ENCODE data around the gene SLC17A8. TPM values are rescaled to one million over a fixed set of nuclear protein-coding genes. Genes with fewer than 3 reads are reported as not detected.
"Not testable (repeated sequence)": the region's sequence is repeated elsewhere in the genome, so short reads cannot be mapped to it uniquely, and the experiment has no call there.

SLC17A8 gene
- total RNA-seq, 1 donor from 2014 or later = under 0.01 TPM

DNA sequence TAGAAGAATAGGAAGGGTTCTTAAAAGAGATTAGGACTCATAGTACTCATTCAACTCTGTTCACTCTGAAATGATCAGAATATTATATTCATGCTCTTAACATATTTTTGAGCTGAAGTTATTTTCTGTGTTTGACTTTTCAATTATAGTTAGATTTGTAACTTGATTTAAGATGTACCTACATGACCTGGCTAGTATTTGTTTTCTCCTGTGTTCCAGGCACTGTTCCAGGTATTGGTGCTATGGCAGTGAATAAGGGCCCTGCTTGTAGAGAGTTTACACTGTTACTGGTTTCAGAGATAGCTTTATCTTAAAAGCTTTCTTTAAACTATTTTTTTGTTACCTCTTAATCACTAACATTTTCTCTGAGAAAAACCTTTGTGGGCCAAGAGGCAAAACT is 19.1 kb upstream of the SLC17A8 start:
- no peak overlapping the region for H3K9ac ChIP-seq (ENCODE audit: low read depth in 1 of 3, low read length in 3 of 3)
- H3K4me1 ChIP-seq (ENCODE audit: control insufficient read depth in 3 of 3, insufficient read depth in 3 of 3, low read length in 3 of 3) = no peaks in the 10 kb centered on the region
- H3K27ac ChIP-seq (ENCODE audit: low read depth, low read length) = no peak overlapping the region
- no peaks in the 10 kb centered on the region for H3K27me3 ChIP-seq (ENCODE audit: control insufficient read depth in 3 of 3, insufficient read depth in 3 of 3, low read length in 3 of 3)
- no peaks in the 10 kb centered on the region for H3K9me3 ChIP-seq (ENCODE audit: control insufficient read depth in 3 of 3, low read length in 3 of 3)
- H3K4me3 ChIP-seq (ENCODE audit: low read length in 3 of 3) = no peak overlapping the region
- peaks cover 10 to 30% (median 22%) of the 10 kb centered on the region in 3 donors for H3K36me3 ChIP-seq (ENCODE audit: control insufficient read depth in 3 of 3, insufficient read depth in 3 of 3, low read length in 3 of 3)

DNA sequence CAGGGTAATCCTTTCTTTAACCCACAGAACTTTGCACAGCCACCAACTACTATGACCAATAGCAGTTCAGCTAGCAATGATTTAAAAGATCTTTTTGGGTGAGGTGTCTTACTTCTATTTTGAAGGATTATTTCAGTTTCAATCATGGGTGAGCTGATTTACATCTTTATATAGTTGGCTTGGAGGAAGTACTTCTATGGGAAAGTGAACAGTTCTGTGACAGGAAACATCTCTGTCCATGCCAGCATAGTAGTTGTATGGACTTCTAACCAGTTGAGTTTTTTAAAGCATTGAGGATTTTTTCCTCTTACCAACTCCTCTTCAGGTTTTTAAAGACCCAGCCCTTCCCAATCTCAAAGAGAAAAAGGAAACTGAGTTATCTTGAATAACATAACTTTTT is 17.8 kb upstream of the SLC17A8 start:
- no peaks in the 10 kb centered on the region for H3K9me3 ChIP-seq (ENCODE audit: control insufficient read depth in 3 of 3, low read length in 3 of 3)
- H3K4me1 ChIP-seq (ENCODE audit: control insufficient read depth in 3 of 3, insufficient read depth in 3 of 3, low read length in 3 of 3) = no peaks in the 10 kb centered on the region
- no peak overlapping the region for H3K9ac ChIP-seq (ENCODE audit: low read depth in 1 of 3, low read length in 3 of 3)
- peaks cover 10 to 27% (median 16%) of the 10 kb centered on the region in 3 donors for H3K36me3 ChIP-seq (ENCODE audit: control insufficient read depth in 3 of 3, insufficient read depth in 3 of 3, low read length in 3 of 3)
- no peak overlapping the region for H3K4me3 ChIP-seq (ENCODE audit: low read length in 3 of 3)
- H3K27ac ChIP-seq (ENCODE audit: low read depth, low read length) = no peak overlapping the region
- H3K27me3 ChIP-seq (ENCODE audit: control insufficient read depth in 3 of 3, insufficient read depth in 3 of 3, low read length in 3 of 3) = no peaks in the 10 kb centered on the region

DNA sequence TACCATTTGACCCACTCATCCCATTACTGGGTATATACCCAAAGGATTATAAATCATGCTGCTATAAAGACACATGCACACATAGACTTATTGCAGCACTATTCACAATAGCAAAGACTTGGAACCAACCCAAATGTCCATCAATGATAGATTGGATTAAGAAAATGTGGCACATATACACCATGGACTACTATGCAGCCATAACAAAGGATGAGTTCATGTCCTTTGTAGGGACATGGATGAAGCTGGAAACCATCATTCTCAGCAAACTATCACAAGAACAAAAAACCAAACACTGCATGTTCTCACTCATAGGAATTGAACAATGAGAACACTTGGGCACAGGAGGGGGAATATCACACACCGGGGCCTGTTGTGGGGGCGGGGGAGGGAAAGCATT is 14.0 kb upstream of the SLC17A8 start:
- not testable (repeated sequence) for H3K4me3 ChIP-seq (ENCODE audit: low read length in 3 of 3); H3K9me3 ChIP-seq (ENCODE audit: control insufficient read depth in 3 of 3, low read length in 3 of 3); H3K9ac ChIP-seq (ENCODE audit: low read depth in 1 of 3, low read length in 3 of 3); H3K27ac ChIP-seq (ENCODE audit: low read depth, low read length); H3K4me1 ChIP-seq (ENCODE audit: control insufficient read depth in 3 of 3, insufficient read depth in 3 of 3, low read length in 3 of 3); H3K27me3 ChIP-seq (ENCODE audit: control insufficient read depth in 3 of 3, insufficient read depth in 3 of 3, low read length in 3 of 3)
- H3K36me3 ChIP-seq (ENCODE audit: control insufficient read depth in 3 of 3, insufficient read depth in 3 of 3, low read length in 3 of 3) = peaks cover 7 to 11% (median 9%) of the 10 kb centered on the region in 3 donors

DNA sequence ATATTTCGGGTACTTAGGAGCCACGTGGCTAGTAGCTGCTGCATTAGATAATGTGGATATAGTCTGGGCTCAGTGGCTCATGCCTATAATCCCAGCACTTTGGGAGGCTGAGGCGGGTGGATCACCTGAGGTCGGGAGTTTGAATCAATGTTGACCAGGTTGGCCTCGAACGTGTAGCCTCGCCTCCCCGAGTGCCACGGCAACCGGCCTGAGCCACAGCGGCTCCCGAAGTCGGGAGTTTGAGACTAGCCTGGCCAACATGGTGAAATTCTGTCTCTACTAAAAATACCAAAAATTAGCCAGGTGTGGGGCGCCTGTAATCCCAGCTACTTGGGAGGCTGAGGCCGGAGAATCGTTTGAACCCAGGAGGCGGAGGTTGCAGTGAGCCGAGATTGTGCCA is 12.5 kb upstream of the SLC17A8 start:
- not testable (repeated sequence) for H3K27ac ChIP-seq (ENCODE audit: low read depth, low read length); H3K9ac ChIP-seq (ENCODE audit: low read depth in 1 of 3, low read length in 3 of 3); H3K9me3 ChIP-seq (ENCODE audit: control insufficient read depth in 3 of 3, low read length in 3 of 3); H3K4me1 ChIP-seq (ENCODE audit: control insufficient read depth in 3 of 3, insufficient read depth in 3 of 3, low read length in 3 of 3); H3K36me3 ChIP-seq (ENCODE audit: control insufficient read depth in 3 of 3, insufficient read depth in 3 of 3, low read length in 3 of 3); H3K27me3 ChIP-seq (ENCODE audit: control insufficient read depth in 3 of 3, insufficient read depth in 3 of 3, low read length in 3 of 3); H3K4me3 ChIP-seq (ENCODE audit: low read length in 3 of 3)

DNA sequence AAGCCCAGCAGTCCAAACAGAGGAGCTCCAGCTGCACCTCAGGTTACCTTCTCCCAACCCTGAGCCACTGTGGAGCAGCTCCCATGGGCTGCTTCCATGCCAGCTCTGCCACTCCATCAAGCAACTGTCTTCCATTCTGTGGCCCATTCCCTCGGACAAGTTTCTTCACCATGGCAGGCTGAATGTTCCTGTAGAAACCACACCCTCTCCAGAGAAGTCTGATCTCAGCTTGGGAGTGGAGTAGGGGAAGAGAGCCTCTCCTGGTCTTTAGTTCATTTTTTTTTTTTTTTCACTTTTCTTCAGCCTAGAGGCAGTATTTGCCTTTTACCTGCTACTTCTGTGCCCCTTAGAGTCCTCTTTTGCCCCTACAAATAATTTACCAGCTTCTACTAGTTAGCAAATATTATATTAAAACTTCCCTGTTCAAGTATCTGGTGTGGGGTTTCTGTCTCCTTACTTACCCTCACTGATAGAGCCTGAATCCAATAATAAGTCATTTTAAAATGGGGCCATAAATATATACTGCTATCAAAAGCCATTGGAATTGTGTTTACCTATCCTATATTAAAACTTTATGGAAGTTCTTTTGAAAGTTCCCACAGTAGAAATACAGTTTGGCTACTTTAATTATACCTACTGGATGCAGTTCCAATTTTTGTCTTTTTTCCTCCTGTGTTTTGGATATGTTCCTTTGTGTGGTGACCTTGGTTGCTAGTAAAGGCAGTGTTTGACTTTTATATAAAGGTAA is 11.7 kb upstream of the SLC17A8 start:
- Histone ChIP-seq H3K4me1 (ENCODE audit: control insufficient read depth in 3 of 3, insufficient read depth in 3 of 3, low read length in 3 of 3) (no peaks in the 10 kb centered on the region), H3K4me3 (ENCODE audit: low read length in 3 of 3) (no peak overlapping the region), H3K9me3 (ENCODE audit: control insufficient read depth in 3 of 3, low read length in 3 of 3) (no peaks in the 10 kb centered on the region), H3K9ac (ENCODE audit: low read depth in 1 of 3, low read length in 3 of 3) (no peak overlapping the region), H3K27me3 (ENCODE audit: control insufficient read depth in 3 of 3, insufficient read depth in 3 of 3, low read length in 3 of 3) (no peaks in the 10 kb centered on the region), H3K36me3 (ENCODE audit: control insufficient read depth in 3 of 3, insufficient read depth in 3 of 3, low read length in 3 of 3) (no peaks in the 10 kb centered on the region), H3K27ac (ENCODE audit: low read depth, low read length) (no peak overlapping the region)

DNA sequence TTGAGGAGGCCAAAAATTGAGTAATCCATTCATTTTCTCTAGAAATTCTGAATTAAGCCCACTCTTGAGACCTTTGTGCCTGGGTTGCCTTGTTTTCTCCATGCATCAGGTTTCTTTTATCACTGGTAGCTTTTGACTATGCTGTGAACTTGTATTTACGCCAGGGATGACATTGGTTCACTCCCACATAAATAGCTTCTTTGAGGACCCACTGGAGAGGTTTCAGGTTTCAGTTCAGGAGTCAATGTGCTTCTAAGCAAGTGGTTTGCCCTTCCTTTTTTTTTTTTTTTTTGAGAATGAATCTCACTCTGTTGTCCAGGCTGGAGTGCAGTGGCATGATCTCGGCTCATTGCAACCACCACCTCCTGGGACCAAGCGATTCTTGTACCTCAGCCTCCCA is 10.2 kb upstream of the SLC17A8 start:
- Histone ChIP-seq H3K4me3 (ENCODE audit: low read length in 3 of 3) (no peak overlapping the region), H3K36me3 (ENCODE audit: control insufficient read depth in 3 of 3, insufficient read depth in 3 of 3, low read length in 3 of 3) (no peaks in the 10 kb centered on the region)

DNA sequence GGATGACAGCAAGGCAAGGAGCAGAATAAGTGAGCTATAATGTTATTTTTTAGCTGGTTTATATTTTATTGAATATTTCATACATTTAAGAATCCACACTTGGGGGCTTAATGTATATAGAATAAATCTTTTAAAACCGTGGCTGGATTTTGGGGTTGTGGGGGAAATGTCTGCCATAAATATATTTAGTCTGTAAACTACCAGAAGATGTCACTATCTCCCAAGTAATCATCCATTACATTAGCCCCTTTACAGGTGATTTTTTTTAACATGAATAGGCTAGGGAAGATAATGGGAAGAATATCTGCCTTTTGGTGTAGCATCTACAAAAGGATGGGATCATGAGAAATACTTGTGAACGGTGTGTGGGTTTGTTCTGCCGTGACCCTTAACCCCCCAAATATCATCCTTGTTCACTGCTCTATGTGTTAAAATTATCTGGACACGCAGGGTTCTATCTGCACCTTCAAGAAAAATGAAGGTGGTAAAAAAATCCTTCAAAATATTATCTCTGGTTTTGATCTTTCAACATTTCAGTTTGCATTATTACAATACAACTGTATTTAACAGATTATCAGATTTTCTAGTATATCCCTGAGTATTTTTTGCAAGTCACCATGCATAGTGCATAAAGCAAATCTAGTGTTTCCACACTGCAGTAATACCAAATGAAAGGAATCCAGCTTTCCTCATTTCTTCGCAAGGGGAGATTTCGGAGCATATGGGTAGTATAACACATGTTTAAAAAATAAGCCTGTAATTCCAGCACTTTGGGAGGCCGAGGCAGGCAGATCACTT is 8.0 kb upstream of the SLC17A8 start:
- no peak overlapping the region for H3K9ac ChIP-seq (ENCODE audit: low read depth in 1 of 3, low read length in 3 of 3)
- H3K36me3 ChIP-seq (ENCODE audit: control insufficient read depth in 3 of 3, insufficient read depth in 3 of 3, low read length in 3 of 3) = no peaks in the 10 kb centered on the region
- no peak overlapping the region for H3K4me3 ChIP-seq (ENCODE audit: low read length in 3 of 3)
- H3K9me3 ChIP-seq (ENCODE audit: control insufficient read depth in 3 of 3, low read length in 3 of 3) = no peaks in the 10 kb centered on the region
- H3K27ac ChIP-seq (ENCODE audit: low read depth, low read length) = no peak overlapping the region
- no peaks in the 10 kb centered on the region for H3K4me1 ChIP-seq (ENCODE audit: control insufficient read depth in 3 of 3, insufficient read depth in 3 of 3, low read length in 3 of 3)
- H3K27me3 ChIP-seq (ENCODE audit: control insufficient read depth in 3 of 3, insufficient read depth in 3 of 3, low read length in 3 of 3) = peaks cover 0 to 2% (median 0%) of the 10 kb centered on the region in 3 donors

More for the DNA sequence above, 10.2 kb upstream of the SLC17A8 start:
- no peak overlapping the region for H3K27ac ChIP-seq (ENCODE audit: low read depth, low read length)
- no peaks in the 10 kb centered on the region for H3K4me1 ChIP-seq (ENCODE audit: control insufficient read depth in 3 of 3, insufficient read depth in 3 of 3, low read length in 3 of 3)
- H3K9me3 ChIP-seq (ENCODE audit: control insufficient read depth in 3 of 3, low read length in 3 of 3) = no peaks in the 10 kb centered on the region
- no peaks in the 10 kb centered on the region for H3K27me3 ChIP-seq (ENCODE audit: control insufficient read depth in 3 of 3, insufficient read depth in 3 of 3, low read length in 3 of 3)
- H3K9ac ChIP-seq (ENCODE audit: low read depth in 1 of 3, low read length in 3 of 3) = no peak overlapping the region

DNA sequence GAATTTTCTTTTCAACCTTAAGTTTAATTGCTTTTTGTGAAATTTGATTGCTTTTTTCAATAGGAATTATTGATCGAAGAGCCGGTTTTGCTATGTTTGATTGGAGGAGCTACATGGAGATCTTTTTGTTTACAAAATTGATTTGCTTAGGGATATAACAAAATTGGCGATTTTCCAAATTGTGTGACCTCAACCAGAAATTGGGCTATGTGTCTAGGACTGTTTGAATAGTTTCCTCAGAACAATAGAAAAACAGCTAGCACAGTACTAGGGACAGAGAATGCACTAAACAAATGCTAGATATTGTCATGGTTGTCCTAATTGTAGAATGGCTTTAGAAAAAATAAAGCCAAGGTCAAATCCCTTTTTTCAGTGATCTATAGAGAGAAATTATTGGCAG is 2.4 kb downstream of the SLC17A8 start:
- H3K36me3 ChIP-seq (ENCODE audit: control insufficient read depth in 3 of 3, insufficient read depth in 3 of 3, low read length in 3 of 3) = no peaks in the 10 kb centered on the region
- H3K4me3 ChIP-seq (ENCODE audit: low read length in 3 of 3) = no peak overlapping the region
- peaks cover 0 to 3% (median 2%) of the 10 kb centered on the region in 3 donors for H3K27me3 ChIP-seq (ENCODE audit: control insufficient read depth in 3 of 3, insufficient read depth in 3 of 3, low read length in 3 of 3)
- no peak overlapping the region for H3K9ac ChIP-seq (ENCODE audit: low read depth in 1 of 3, low read length in 3 of 3)
- H3K9me3 ChIP-seq (ENCODE audit: control insufficient read depth in 3 of 3, low read length in 3 of 3) = no peaks in the 10 kb centered on the region
- H3K27ac ChIP-seq (ENCODE audit: low read depth, low read length) = no peak overlapping the region
- H3K4me1 ChIP-seq (ENCODE audit: control insufficient read depth in 3 of 3, insufficient read depth in 3 of 3, low read length in 3 of 3) = peaks cover 0 to 2% (median 0%) of the 10 kb centered on the region in 3 donors

DNA sequence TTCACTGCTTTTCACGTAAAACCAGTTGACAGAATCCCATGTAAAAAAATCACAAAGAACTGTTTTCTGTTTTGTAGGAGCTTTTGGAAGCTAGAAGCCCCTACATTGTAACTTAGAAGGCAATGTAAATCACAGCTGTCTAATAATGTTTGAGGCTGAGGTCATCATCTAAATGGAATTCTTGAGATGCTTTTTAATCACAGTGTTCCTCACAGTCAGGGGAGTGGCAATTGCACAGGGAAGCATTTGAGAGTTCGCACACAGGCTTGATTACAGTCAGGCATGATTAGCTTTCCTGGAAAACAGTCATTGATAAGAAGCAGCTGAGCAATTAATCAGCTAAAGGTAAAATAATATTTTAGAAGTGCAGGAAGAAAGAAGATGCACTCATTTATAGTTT is 2.9 kb downstream of the SLC17A8 start:
- Histone ChIP-seq H3K27ac (ENCODE audit: low read depth, low read length) (no peak overlapping the region), H3K4me3 (ENCODE audit: low read length in 3 of 3) (no peak overlapping the region), H3K27me3 (ENCODE audit: control insufficient read depth in 3 of 3, insufficient read depth in 3 of 3, low read length in 3 of 3) (peaks cover 0 to 3% (median 2%) of the 10 kb centered on the region in 3 donors)

DNA sequence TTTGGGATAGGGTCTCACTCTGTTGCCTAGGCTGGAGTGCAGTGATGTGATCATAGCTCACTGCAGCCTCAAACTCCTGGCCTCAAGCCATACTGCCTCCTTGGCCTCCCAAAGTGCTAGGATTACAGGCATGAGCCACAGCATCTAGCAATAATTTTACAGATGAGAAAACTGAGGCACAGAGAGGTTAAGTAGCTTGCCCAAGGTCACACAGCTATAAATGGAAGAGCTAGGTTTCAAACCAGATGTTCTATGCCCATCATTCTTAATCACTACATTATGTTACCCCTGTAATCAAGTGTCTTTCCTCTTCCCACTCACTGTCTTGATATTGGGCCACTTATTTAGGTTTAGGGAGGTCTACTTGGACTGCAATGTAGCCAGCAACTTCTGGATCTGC is 3.6 kb downstream of the SLC17A8 start:
- H3K9ac ChIP-seq (ENCODE audit: low read depth in 1 of 3, low read length in 3 of 3) = no peak overlapping the region
- peaks cover 0 to 3% (median 2%) of the 10 kb centered on the region in 3 donors for H3K27me3 ChIP-seq (ENCODE audit: control insufficient read depth in 3 of 3, insufficient read depth in 3 of 3, low read length in 3 of 3)
- H3K4me3 ChIP-seq (ENCODE audit: low read length in 3 of 3) = no peak overlapping the region
- no peaks in the 10 kb centered on the region for H3K9me3 ChIP-seq (ENCODE audit: control insufficient read depth in 3 of 3, low read length in 3 of 3)
- no peak overlapping the region for H3K27ac ChIP-seq (ENCODE audit: low read depth, low read length)
- no peaks in the 10 kb centered on the region for H3K36me3 ChIP-seq (ENCODE audit: control insufficient read depth in 3 of 3, insufficient read depth in 3 of 3, low read length in 3 of 3)
- peaks cover 0 to 2% (median 0%) of the 10 kb centered on the region in 3 donors for H3K4me1 ChIP-seq (ENCODE audit: control insufficient read depth in 3 of 3, insufficient read depth in 3 of 3, low read length in 3 of 3)

More for the DNA sequence above, 2.9 kb downstream of the SLC17A8 start:
- no peak overlapping the region for H3K9ac ChIP-seq (ENCODE audit: low read depth in 1 of 3, low read length in 3 of 3)
- no peaks in the 10 kb centered on the region for H3K9me3 ChIP-seq (ENCODE audit: control insufficient read depth in 3 of 3, low read length in 3 of 3)
- peaks cover 0 to 2% (median 0%) of the 10 kb centered on the region in 3 donors for H3K4me1 ChIP-seq (ENCODE audit: control insufficient read depth in 3 of 3, insufficient read depth in 3 of 3, low read length in 3 of 3)
- H3K36me3 ChIP-seq (ENCODE audit: control insufficient read depth in 3 of 3, insufficient read depth in 3 of 3, low read length in 3 of 3) = no peaks in the 10 kb centered on the region

All from skeletal muscle tissue (tissue), 4 donors.